ENCODE data around the gene WNT7B. TPM values are rescaled to one million over a fixed set of nuclear protein-coding genes. Genes with fewer than 3 reads are reported as not detected.
"Not testable (repeated sequence)": the region's sequence is repeated elsewhere in the genome, so short reads cannot be mapped to it uniquely, and the experiment has no call there.

Gene WNT7B
- total RNA-seq, 2 donors from 2014 or later, result 7.5 to 7.7 TPM

DNA sequence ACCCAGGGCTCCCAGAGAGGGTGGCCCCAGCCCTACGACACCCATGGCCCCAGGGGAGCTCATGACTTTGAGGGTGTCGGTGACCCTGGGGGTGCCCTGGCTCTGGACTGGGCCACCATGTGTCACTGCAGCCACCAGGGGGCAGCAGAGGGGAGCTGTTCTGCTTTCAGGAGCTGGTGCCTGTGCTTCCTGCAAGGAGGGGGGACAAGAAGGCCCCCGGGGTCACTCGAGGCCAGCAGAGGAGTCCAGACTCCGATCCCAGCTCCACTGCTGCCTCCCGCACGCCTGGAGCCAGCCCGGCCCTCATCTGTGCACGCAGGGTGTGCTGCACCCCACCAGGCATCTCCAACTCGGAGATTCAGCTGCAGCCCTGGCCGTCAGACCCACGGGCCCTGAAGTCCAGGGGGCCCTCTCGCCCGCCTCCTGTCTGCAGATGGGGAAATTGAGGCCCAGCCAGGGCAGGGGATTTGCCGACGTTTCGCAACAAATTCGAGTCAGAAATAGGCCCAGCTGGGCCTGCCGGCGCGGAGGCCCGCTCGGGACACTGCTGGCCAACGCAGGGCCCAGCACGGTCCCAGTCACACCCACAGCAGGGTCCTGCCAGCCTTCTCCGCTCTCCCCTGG is 29.5 kb upstream of the WNT7B start:
- no peak overlapping the region for H3K4me3 ChIP-seq
- H3K9me3 ChIP-seq, result no peaks in the 10 kb centered on the region
- H3K4me1 ChIP-seq (replicated peaks), result peaks cover 11% of the 10 kb centered on the region
- H3K27ac ChIP-seq, result peak overlapping the region; percentile 95
- peak; percentile 85 for DNase-seq (ENCODE audit: low spot score)
- intact Hi-C loops (cut with DNase I), result loop anchor here (1.0 kb wide), 1 partner anchor 110 kb away; no protein-coding TSS in a partner anchor
- WGBS, result 20% methylated on average over 23 of the region's 26 CpGs
- H3K36me3 ChIP-seq, result no peaks in the 10 kb centered on the region
- TF ChIP-seq, protein P1, sequence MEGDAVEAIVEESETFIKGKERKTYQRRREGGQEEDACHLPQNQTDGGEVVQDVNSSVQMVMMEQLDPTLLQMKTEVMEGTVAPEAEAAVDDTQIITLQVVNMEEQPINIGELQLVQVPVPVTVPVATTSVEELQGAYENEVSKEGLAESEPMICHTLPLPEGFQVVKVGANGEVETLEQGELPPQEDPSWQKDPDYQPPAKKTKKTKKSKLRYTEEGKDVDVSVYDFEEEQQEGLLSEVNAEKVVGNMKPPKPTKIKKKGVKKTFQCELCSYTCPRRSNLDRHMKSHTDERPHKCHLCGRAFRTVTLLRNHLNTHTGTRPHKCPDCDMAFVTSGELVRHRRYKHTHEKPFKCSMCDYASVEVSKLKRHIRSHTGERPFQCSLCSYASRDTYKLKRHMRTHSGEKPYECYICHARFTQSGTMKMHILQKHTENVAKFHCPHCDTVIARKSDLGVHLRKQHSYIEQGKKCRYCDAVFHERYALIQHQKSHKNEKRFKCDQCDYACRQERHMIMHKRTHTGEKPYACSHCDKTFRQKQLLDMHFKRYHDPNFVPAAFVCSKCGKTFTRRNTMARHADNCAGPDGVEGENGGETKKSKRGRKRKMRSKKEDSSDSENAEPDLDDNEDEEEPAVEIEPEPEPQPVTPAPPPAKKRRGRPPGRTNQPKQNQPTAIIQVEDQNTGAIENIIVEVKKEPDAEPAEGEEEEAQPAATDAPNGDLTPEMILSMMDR (IDR thresholded peaks at IDR 0.05), result peak; percentile 98 to 99 (median 98)
- TF ChIP-seq POLR2AphosphoS5 (IDR thresholded peaks at IDR 0.05) (peak; percentile 59), POLR2A (IDR thresholded peaks at IDR 0.05) (no peak)
- H3K27me3 ChIP-seq (replicated peaks; ENCODE audit: insufficient read depth), result no peaks in the 10 kb centered on the region

DNA sequence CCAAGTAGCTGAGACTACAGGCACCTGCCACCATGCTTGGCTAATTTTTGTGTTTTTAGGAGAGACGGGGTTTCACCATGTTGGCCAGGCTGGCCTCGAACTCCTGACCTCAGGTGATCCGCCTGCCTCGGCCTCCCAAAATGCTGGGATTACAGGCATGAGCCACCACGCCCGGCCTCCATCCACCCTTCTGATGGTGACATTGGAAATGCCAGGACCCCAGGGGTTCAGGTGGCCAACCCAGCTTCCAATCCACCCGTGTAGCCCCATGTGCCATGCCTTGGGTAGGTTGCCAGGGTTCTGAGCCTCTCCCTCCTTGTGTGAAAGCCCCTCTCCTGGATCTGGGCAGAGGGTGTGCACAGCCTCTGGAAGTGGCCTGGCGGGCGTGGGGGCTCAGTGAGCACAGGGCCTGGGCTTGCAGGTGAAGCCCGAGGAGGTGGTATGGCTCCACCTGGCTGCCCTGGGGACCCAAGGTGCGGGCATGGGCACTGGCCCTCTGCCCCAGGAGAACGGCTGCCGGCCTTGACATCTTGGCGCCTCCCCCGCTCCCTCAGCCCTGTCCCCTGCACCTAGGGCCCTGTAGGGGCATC is 28.2 kb upstream of the WNT7B start:
- H3K4me3 ChIP-seq; DNase-seq (ENCODE audit: low spot score); intact Hi-C loops (cut with DNase I); H3K27ac ChIP-seq; H3K36me3 ChIP-seq; H3K27me3 ChIP-seq (replicated peaks; ENCODE audit: insufficient read depth); H3K9me3 ChIP-seq: not testable (repeated sequence)
- WGBS, result 90% methylated on average over 15 of the region's 15 CpGs
- H3K4me1 ChIP-seq (replicated peaks), result peaks cover 11% of the 10 kb centered on the region

DNA sequence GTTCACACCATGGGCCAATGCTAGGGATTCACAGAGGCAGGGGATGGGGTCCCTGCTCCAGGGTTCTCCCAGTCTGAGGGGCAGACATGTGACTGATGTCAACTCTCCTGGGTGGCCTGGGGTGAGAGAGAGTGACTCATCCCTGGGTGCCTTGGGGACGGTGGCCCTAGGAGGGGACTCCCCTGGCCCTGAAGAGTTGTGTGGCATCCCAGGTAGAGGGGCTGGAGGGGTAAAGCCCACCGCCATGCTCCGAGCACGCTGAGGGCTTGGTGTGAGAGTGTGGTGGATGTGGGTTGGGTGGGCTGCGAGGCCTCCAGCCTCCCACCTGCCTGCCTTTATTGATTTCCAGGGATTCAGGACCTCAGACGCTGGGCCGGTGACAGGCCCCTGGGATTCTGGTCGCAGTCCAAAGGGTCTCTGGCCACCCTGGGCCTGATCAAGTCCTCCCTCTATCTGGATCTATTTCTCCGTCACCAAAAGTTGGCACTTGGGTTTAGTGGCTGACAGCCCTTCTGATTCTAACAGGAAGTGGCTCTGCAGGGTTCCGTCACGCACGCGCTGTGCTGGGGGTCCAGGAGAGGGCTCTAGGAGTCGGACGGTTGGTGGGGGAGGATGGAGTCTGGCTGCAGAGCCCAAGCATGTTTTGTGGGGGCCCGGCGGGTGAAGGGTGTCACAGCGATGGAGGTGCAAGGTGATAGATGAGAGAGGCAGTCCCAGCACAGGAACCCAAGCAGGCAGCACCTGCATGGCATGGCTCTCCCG is 27.3 kb upstream of the WNT7B start:
- intact Hi-C loops (cut with DNase I), result no loop called here
- no peak for DNase-seq (ENCODE audit: low spot score)
- Histone ChIP-seq H3K36me3 (no peaks in the 10 kb centered on the region), H3K9me3 (no peaks in the 10 kb centered on the region), H3K4me3 (no peak overlapping the region), H3K4me1 (replicated peaks) (peaks cover 11% of the 10 kb centered on the region), H3K27me3 (replicated peaks; ENCODE audit: insufficient read depth) (no peaks in the 10 kb centered on the region), H3K27ac (no peak overlapping the region)
- no peak for TF ChIP-seq POLR2A (IDR thresholded peaks at IDR 0.05)
- TF ChIP-seq POLR2AphosphoS5 (IDR thresholded peaks at IDR 0.05), result no peak
- TF ChIP-seq, protein P1 (IDR thresholded peaks at IDR 0.05), result no peak
- 84% methylated on average over 19 of the region's 19 CpGs for WGBS

DNA sequence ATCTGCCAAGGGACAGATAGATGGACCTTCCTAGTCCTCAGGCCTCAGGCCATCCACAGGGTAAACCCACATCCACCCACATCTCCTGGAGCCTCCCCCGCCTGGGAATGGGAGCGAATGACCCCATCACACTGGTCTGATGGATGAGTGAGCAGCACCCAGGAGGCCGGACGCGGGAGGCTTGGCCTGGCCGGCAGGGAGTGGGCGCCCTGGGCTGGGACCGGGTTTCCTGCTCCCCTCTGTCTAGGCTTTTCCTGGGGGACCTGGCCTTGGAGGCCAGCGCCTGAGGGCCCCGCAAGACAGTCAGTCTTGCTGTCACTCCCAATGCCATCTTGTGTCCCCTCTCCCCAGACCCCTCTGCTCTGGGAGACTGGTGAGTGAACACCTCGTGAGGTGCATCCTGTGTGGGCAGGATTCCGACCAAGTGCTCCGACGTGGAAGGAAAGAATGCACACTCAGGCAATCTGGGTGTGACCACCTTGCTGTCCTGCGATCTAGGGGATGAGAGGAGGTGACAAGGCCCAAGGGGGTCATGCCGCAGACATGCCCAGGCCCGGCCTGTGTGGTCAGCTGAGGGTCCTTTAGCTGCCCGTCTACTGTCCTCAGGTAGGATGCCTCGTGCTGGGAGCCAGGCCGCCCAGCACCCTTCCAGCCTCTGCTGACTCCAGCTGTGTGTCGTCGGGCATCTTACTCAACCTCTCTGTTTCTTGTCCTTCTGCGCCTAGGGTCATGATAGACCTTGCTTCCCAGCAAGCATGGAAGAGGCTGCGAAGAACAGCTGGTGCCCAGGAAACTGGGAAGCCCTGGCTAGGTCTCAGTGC is 26.5 kb upstream of the WNT7B start:
- no peak overlapping the region for H3K4me3 ChIP-seq
- whole genome bisulfite sequencing, result 89% methylated on average over 24 of the region's 24 CpGs
- DNase-seq (ENCODE audit: low spot score), result no peak
- no peaks in the 10 kb centered on the region for H3K27me3 ChIP-seq (replicated peaks; ENCODE audit: insufficient read depth)
- TF ChIP-seq, protein P1 (IDR thresholded peaks at IDR 0.05), result no peak
- TF ChIP-seq POLR2AphosphoS5 (IDR thresholded peaks at IDR 0.05) (no peak), POLR2A (IDR thresholded peaks at IDR 0.05) (no peak)
- peaks cover 14% of the 10 kb centered on the region for H3K4me1 ChIP-seq (replicated peaks)
- H3K36me3 ChIP-seq, result no peaks in the 10 kb centered on the region
- no peaks in the 10 kb centered on the region for H3K9me3 ChIP-seq
- intact Hi-C loops (cut with DNase I), result no loop called here
- H3K27ac ChIP-seq, result no peak overlapping the region

DNA sequence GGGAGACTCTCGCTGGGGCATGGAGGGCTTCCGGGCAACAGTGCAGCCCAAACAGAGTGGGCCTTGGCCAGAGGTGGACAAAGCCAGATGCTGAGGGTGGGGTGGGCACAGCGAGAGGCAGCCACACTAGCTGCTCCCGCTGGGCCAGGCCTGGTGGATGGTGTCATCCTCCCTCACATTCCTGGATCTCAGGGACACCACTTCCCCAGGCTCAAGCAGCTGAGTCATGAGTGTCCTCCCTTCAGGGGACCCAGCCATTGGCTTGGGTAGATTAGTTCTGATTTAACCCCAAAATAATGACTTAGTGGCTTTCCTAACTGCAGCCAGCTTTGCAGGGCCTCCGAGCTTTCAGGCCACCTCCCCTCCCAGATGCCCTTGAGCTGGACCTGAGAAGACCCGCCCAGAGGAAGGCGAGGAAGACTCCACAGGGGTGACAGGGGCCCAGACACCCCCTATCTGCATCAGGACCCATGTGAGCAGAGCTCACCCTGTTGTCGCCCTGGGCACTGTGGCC is 25.9 kb upstream of the WNT7B start:
- DNase-seq (ENCODE audit: low spot score), result no peak
- Histone ChIP-seq H3K27ac (no peak overlapping the region), H3K36me3 (no peaks in the 10 kb centered on the region), H3K9me3 (no peaks in the 10 kb centered on the region), H3K4me3 (no peak overlapping the region), H3K4me1 (replicated peaks) (peaks cover 14% of the 10 kb centered on the region), H3K27me3 (replicated peaks; ENCODE audit: insufficient read depth) (no peaks in the 10 kb centered on the region)
- 94% methylated on average over 8 of the region's 8 CpGs for WGBS
- intact Hi-C loops (cut with DNase I), result no loop called here
- TF ChIP-seq, protein P1 (IDR thresholded peaks at IDR 0.05), result no peak
- TF ChIP-seq POLR2AphosphoS5 (IDR thresholded peaks at IDR 0.05) (no peak), POLR2A (IDR thresholded peaks at IDR 0.05) (no peak)
